Fibroblast of upper back skin (primary cell): Measurements from ENCODE around the gene SBK2.
"Not testable (repeated sequence)": the region's sequence is repeated elsewhere in the genome, so short reads cannot be mapped to it uniquely, and the experiment has no call there.

ENCODE experiments used
- DNase-seq: peaks from one replicate; pipeline ENCODE4 v3.0.0-alpha.2; 2013

Gene SBK2

GRCh38 chr19:55496820-55497219, 40.1 kb downstream of the SBK2 start:
- not testable (repeated sequence) for DNase-seq

DNA sequence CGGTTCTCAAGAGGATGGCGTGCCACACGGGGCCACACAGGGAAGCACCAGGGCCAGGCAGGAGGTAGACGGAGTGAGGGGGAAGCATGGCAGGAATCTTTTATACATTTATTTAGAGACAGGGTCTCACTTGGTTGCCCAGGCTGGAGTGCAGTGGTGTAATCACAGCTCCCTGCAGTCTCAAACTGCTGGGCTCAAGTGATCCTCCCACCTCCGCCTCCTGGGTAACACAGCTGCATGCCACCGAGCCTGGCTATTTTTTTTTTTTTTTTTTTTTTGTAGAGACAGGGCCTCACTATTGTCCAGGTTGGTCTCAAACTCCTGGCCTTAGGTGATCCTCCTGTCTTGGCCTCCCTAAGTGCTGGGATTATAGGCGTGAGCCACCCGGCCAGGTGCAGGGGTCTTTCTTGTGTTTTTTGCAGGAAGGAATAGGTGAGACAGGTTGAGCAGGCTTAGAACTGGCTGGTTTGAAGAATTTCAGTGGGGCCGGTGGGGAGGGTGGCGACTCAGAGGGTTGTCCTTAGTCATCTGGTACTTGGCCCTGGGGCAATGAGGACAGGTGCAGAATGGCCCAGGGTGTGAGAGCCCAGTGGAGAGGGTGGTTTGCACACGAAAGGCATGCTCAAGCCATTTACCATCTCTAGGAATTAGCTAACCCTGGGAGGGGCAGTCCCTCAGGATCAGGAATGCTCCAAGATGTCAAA, 41.1 kb downstream of the SBK2 start:
- no peak for DNase-seq

GRCh38 chr19:55494172-55494761, 42.7 kb downstream of the SBK2 start:
- peak; percentile 33 for DNase-seq

- DNase-seq = no peak
Measured at GRCh38 chr19:55493645-55494171, 43.2 kb downstream of the SBK2 start.

DNA sequence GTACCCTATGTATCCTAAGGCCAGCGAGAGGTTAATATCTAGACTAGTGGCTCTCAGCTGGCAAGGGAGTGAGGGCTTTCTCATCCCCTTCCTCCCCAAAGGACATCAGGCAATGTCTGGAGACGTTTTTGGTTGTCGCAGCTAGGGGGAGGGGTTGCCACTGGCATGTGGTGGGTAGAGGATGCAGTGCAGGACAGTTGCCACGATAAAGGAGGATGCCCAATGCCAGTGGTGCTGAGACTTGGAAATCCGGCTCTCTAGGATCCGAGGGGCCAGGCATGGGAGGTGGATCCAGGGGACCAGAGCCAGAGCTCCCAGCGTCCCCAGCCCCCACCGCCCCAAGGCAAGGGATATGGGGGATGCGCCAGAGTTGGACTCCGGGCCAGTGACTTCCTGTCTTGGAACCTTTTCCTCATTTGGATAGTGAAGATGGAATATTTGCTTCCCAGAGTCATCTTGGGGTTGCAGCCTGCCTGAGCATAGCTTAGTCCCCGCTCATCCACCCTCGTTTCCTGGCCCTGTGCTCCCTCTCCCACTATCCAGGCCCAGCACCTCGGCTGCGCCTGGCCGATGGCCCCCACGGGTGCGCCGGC, 43.8 kb downstream of the SBK2 start:
- DNase-seq = peak; percentile 47

- DNase-seq = no peak
Measured at GRCh38 chr19:55492362-55492944, 44.5 kb downstream of the SBK2 start.

- no peak for DNase-seq
Measured at GRCh38 chr19:55491546-55492360, 45.2 kb downstream of the SBK2 start.

GRCh38 chr19:55490478-55491432, 46.2 kb downstream of the SBK2 start:
- no peak for DNase-seq

DNA sequence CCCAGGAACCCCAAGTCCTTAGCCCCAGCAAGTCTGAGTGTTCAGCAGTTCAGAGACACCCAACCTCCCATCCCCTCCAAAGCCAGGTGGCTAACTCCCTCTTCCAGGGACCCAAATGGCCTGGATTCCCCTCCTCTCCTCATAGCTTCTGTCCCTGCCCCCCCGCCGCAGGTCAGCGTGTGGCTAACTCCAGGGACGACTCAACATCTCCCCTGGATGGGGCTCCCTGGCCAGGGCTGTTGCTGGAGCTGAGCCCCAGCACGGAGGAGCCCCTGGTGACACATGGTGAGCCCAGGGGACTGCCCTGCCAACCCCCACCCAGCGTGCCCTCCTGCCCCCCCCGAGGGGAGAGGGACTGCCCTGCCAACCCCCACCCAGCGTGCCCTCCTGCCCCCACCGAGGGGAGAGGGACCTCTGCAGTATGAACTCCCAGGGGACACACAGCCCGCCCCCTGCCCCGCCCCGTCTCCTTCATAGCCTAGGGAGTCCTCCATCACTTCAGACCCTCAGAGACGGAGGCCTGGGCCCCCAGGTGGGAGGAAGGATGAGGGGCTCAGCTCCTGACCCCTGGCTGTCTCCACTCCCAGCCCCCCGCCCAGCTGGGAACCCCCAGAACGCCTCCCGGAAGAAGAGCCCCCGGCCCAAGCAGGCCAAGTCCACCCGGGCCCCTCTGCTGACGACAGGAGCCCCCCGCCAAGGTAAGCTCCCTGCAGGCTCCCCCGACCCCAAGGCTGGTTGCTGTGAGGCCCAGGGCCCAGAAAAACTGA, 47.0 kb downstream of the SBK2 start:
- no peak for DNase-seq

- DNase-seq = no peak
Measured at GRCh38 chr19:55488986-55489710, 47.8 kb downstream of the SBK2 start.

DNA sequence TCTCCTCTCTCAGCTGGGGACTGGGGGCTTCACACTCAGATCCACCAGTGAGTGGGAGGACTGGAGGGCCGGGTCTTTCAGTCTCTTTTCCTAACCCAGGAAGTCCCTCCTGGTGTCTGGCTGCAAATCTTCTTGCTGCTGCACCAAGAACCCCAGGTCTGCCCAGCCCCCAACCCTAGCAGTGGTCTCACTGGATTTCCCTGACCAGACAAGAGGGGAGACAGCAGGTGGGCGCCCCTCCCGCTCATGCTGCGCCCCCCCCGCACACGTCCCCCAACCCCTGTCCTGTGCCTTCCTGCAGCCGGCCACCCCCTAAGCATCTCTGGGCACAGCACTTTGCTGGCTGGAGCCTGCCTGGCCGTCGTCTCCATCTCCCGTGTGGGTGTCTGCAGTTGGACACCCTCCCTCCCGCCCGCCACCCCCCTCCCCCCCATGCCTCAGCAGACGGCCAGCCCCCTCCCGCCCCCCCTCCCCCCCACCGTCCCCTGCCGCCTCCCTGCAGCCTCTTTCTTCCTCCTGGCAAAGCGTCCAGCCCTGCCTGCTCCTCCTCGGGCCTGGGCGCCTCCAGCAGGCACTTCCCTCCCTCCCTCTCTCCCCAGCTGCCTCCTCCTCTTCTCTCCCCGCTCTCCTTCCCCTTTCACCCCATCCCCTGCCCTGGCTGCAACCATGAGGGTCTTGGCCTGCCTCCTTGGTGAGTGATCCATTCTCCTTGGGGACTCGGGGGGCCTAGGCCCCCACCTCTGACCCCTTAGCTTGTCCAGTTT, 48.8 kb downstream of the SBK2 start, which contains the start of gene SSC5D:
SSC5D (plus strand) TSS at position 513 of the 764 bp plus-strand sequence; CDS start at position 667, 154 bp downstream.
- peak; percentile 65 for DNase-seq

DNA sequence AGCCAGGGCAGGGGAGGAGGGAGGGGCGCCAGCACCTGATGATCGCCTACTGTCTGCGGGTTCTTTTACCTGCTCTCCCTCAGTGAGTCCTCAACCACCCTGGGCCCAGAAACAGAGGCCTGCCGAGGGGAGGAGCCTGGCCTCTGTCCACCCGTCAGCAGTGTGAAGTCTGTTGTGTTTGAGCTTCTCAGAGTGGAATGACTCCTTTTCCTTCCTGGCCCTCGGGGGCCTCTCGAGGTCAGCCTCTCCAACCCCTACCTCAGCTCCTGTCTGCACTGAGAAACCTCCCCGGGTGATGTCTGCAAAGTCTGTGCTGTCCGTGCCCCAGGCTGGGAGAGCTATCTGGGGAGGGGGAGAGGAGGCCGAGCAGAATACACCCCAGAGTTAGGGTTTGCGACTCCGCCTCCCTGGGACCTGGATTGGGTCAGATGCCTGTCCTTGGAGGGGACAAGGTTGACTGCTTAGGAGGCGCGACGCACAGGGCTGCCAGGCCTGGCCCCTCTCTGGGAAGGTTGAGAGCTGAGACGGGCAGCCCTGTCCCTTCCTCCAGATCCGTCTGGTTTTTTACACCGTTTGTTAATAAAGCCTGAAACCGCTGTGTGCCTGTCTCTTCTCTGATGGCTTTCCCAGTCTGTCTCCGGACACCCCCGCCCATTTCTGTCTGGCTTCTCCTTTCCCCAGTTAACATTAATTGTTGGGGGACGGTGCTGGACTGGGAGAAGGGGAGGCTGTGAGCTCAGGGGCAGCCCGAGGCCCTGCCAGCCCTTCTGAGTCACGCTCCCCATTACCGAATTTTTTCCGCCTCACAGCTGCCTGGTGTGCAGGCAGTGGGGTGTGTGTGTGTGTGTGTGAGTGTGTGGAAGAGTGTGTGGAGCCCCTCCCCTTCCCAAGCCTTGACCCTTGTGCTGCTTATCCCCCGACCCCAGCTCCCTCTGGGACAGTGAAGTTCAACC, 49.7 kb downstream of the SBK2 start:
- DNase-seq = peak; percentile 96

- DNase-seq = no peak
Measured at GRCh38 chr19:55486043-55486970, 50.6 kb downstream of the SBK2 start.

DNA sequence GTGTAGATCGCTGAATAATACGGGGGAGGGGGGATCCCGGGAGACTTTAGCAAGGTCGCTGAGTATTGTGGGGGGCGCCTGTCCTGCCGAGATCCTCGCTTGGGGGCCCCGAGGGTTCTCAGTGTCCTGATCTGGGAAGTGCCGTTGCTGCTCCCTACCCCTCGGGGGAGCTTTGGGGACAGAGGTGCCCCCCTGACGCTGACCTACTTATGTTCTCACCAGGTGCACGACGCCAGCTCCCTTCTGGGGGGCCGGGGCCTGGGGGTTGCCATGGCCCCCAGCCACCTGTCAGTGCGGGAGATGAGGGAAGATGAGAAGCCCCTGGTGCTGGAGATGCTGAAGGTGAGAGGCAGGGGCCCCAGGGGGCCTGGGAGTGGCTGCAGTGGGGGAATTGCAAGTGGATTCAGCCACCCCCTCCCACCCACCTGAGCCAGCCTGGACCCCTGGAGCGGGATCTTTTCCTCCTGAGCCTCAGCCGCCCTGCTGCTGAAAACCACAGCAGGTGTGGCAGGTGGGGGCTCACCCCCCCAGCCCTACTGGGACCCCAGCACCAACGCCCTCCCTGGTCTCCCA, 51.4 kb downstream of the SBK2 start:
- no peak for DNase-seq

DNA sequence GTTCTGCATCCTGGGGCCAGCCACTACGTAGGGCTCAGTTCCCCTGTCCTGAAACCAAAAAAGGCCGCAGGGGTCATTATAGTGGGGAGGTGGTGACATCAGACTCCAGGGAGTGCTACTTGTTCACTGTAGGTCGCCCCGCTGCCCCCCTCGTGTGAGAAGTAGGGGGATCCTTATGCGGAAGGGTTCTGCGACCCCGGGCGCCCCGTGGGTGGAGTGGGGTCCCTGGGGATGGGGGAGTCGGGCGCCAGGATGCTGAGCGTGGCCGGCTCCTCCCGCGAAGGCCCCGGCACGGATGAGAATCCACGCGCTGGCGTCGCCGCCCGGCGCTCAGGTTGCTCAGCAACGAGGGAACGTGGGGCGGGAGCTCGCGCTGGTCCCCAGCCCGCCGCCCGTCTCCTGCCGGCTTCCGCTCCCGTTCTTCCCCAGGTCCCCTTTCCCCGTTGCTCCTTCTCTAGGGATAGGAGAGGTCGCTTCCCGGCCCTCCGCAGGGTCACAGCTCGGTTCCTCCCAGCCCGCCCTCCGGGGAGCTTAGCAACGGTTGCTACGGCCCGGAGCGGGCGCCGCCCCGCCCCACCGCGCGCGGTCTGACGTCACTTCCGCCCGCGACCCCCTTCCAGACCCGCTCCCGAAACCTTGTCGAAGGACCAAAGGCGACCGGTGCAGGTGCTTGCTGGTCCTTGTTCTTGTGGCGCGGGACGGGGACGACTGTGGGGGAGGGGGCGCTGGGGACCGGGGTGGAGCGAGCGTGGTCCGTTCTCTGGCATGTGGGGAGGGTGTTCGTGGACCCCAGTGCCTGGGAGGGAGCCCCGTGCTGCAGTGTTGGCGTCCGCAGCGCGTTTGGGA, 52.1 kb downstream of the SBK2 start, which contains the start of gene NAT14:
NAT14 (plus strand) TSS at position 596 of the 846 bp plus-strand sequence. CDS start 521 bp downstream, outside the sequence.
- peak; percentile 60 for DNase-seq
